Activated CD8-positive, alpha-beta memory T cell treated with anti-CD3 and anti-CD28 coated beads, Interleukin-2, amount 50 U/mL, for 1 hour (primary cell): ENCODE results near the gene SYT9.
"Not testable (repeated sequence)": the region's sequence is repeated elsewhere in the genome, so short reads cannot be mapped to it uniquely, and the experiment has no call there.

Experiments used
- DNase-seq: peaks from one replicate; pipeline ENCODE4 v3.0.0-alpha.2; 2020; ENCODE audit errors: extremely low read depth

Gene SYT9

DNA sequence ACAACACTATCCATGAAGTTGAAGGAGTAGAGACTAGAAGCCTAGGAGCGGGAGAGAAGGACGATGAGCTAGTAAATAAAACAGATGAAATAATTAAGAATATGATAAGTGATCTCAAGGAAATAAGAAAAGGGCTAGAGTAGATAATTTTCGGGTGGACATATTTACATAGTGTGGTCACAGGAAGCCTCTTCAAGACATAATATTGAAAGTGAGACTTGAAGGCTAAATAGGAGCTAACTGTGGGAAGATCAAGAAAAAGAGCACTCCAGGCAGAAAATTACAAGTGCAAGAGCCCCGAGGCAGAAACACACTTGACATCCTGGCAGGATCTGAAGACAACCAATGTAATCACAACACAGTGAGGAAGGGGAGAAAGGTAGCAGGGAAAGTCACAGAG, 250.2 kb downstream of the SYT9 start:
- DNase-seq, result no peak

DNA sequence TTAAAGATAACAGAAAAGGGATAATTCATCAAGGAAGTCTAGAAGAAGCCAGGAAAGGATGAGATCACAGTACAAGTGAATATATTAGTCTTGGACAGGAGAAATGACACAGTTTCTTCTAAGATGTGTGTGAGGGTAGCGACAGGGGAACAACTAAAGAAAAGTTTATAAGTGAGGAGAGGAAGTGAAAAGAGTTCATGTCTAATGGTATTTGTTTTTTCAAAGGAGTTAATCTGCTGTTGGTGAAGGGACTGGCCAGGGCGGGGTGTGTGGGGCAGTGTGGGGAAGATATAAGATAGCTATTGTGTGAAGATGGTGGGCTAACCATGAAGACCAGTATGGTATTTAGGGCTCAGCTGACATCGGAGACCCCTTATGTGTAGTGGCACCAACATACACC, 254.5 kb downstream of the SYT9 start:
- DNase-seq, result no peak

DNA sequence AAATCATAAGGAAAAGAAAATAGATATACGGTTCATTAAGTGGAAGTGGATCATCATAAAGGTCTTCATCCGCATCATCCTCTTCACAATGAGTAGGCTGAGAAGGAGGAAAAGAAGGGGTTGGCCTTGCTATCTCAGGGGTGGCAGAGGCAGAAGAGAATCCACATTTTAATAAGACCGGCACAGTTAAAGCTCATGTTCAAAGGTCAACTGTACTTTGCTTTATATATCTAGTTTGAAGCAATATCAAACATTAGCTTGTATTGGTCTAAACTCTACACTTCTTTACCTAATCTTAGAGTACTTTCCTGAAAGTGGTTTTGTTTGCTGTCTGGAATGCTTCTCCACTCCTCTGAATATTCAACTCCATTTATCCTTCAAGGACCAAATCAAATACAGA, 256.4 kb downstream of the SYT9 start:
- DNase-seq, result no peak

DNA sequence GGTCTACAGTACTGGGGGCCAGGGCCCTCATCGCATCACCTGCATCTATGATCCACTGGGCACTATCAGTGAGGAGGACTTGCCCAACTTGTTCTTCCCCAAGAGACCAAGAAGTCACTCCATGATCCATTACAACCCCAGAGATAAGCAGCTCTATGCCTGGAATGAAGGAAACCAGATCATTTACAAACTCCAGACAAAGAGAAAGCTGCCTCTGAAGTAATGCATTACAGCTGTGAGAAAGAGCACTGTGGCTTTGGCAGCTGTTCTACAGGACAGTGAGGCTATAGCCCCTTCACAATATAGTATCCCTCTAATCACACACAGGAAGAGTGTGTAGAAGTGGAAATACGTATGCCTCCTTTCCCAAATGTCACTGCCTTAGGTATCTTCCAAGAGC, 258.3 kb downstream of the SYT9 start:
- DNase-seq, result no peak

DNA sequence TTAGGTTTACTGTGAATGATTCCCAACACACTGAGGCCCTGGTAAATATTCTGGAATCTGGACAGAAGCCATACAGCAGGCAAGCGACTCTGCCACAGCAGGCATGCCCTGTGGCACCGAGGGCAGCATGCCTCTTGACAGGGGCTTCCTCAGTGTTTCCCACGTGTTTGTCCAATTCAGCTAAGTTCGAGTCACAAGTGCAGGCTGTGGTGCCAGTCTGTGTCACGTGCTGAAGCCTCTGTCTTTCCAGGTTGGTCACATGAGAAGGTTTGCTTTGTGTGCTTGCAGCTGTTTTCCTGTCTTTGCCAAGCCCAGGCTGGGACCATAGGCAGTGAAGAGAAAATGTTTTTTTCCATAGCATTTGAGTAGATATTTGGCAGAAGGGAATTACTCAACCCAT, 259.7 kb downstream of the SYT9 start:
- no peak for DNase-seq

DNA sequence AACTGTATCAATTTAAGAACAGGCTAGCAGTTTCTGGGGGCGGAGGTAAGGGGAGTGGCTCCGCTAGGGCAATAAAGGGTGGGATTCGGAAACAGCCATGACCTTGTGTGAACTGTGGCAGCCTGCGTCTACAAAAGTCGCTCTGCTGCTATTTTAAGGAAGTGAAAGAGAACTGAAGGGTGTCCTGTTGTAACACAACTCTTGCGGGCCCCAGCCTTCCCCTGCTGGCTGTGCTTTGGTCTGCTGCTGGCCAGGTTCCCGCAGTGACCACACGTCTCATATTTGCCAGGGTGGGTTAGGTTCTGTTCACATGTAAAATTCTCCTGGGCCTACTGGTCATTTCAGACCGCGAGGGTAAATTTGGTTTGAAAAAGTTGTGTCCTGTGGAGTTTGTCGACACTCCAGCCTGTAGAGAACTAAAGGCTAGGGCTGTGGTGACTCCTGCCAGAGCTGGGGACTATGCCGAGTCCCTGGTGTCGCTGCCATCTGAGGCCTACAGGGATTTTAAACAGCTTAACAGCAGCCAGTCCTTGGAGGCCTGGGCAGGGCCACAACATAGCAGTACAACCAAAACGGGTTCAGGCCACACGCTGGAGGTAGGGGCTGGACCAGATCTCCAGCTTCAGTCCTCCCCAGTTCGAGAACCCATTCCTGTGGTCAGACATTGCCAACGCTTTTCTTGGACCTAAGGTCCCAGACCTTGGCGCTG, 261.0 kb downstream of the SYT9 start:
- DNase-seq, result no peak

DNA sequence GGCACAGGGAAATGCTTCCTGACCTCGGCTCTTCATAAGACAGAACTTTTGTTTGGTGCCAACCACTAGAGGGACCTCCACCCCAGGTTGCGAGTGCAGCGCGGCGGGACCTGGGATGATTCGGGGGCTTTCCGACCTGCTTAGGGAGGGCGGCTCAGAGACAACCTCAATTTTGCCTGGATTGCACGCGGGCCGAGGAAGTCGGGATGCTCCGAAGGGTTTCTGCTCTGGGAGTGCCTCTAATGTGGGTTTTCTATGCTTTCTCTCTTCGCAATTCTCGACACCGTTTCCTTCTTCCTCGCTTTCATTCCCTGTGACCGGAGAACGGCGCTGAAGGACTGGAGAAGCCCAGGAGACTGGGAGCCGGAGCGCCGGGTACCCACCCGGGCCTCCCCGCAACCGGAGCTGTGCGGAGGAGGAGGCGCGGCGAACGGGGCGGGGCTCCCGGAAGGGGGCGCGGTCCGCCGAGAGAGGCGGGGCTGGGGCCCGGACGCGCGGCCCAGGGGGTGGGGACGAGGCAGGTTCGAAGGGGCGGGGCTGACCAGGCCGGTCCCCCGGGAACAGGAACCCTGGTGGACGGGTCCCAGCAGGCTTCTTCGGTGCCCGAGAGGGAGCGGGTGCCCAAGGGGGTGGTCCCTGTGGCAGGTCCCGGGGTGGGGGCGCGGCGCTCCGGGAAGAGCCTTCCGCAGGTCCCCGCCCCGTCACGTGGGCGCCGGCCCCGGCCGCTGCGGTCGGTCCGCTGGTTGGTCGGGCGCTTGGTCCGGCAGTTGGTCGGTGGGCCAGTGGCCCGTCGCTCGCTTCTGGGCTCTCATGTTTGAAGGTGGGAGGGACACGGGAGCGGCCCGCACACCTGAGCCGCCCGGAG, 261.8 kb downstream of the SYT9 start, which contains the start of gene PPFIBP2:
Gene PPFIBP2 (plus strand): TSS at position 766 of the 865 bp plus-strand sequence. CDS start 35,477 bp downstream, outside the sequence.
- DNase-seq, result peak; percentile 37

DNA sequence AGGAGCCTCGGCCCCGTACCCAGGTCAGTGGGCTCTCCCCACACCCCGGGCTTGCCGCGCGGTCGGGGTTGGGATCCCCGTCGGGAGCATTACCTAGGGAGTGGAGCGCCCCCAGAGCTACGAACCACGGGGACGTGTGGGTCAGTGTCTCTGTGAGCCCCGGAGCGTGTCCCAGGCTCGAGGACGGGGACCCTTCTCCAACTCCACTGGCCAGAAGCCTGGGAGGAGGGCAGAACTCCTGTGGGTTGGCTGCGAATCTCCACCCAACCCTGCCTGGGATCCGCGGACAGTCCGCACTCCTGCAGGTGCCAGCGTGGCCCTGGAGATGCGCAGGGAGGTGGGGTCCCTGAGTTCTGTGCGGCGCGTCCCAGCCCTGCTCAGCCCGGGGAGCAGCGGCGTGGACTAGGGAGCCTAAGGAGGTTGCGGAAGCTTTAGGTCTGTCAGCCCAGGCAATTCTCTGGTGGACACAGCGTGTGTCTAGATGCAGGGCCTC, 262.4 kb downstream of the SYT9 start:
- DNase-seq, result no peak

DNA sequence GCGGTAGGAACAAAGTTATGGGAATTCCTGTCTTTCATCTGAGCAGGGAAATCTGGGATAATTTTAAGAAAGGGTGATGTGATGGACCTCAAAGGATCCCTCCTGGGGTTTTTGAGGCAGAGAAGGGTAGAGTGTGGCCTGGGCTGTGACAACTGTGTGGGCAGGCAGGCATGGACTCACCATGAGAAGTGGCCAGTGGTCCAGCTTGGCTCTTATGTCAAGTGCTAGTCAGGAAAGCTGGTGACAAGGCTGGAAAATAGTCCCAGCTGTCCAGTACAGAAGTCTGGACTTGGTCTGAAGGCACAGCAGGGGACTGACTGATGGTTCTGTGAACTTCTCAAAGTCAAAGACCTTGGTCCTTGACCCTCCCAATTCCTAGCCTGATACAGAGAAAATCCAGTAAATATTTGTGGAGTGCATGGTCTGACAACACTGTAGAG, 263.8 kb downstream of the SYT9 start:
- no peak for DNase-seq

DNA sequence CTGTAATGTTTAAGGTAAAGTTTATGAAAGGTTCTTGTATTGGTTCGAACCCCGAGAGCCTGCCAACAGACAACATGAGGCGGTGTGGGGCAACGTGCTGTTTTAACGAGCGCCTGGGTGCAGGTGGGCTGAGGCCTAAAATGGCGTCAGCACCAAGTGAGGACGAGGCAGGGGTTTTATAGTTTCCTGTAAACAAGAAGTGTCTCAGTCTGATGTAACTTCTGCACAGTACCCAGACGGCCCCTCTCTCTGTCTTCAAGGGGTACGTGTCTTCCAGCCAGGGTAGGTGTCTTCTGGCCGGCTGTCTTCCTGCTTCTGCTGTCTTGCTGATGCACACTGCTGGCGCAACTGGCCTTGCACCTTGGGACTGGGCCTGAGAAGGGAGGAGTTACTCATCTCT, 264.8 kb downstream of the SYT9 start:
- DNase-seq, result no peak

DNA sequence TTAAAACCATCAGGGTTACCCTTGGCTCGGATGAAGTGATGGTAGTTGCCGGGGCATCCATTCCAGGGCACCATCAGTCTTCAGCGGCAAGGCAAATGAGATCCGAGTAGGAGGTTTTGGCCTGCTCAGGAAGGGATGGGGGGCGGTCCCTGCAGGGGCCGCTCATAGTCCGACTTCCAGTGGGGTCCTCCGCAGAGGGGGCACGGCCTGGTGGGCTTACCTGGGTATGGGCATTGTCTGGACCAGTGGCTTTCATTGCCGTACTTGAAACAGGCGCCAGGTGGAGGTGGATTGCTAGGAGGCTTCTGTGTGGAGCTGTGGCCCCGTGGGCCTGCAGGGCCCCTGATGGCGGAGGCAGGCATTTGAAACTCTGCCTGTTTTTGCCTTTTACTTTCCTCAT, 266.0 kb downstream of the SYT9 start:
- DNase-seq, result not testable (repeated sequence)
